ENCODE results near the gene IL12RB2. TPM values are rescaled to one million over a fixed set of nuclear protein-coding genes. Genes with fewer than 3 reads are reported as not detected.
A peak's percentile ranks its signal among the peaks of the same experiment; 100 is the strongest.

Gene IL12RB2
- total RNA-seq, 1 experiment from 2014 or later, result not detected

DNA sequence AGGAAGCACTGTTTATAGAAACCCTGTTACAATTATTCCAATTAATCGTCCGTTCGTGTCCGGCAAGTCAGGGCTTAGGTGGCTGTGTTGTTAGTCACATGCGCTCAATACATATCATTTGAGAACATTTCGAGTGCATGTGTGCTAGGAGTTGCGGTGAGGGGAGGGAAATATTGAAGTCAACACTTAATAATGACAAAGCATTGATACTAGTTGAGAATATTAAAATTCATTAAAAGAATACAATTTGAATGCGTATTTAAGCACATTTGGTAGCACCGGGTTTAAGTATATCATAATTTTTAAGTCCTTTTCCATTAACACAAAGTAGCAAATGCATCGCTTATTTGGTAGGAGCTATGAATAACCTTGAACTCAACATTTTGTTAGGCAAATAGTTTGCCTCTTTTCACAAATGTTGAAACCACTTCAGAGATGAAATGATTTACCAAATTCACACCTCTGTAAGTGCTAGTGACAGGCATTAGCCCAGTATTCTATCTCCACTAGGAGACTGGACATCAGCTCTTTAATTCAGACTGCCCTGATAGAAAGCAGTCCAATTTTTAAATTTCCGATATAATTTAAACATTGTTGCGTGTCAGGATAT, 123.6 kb downstream of the IL12RB2 start:
- H3K9me2 ChIP-seq (replicated peaks; ENCODE audit: low read length), result no peaks in the 10 kb centered on the region

GRCh38 chr1:67431869-67432578, 124.4 kb downstream of the IL12RB2 start:
- Histone ChIP-seq H2AFZ (ENCODE audit: low read length) (peak overlapping the region; percentile 82; the same call in 1 of the 2 replicates), H3K4me3 (ENCODE audit: low read length) (no peak overlapping the region; the same call in 1 of the 2 replicates), H3K27ac (ENCODE audit: low read length) (no peak overlapping the region), H3F3A (ENCODE audit: low read length, unreplicated experiment) (no peaks in the 10 kb centered on the region), H4K20me1 (ENCODE audit: low read length) (peaks cover 26% of the 10 kb centered on the region), H3K36me3 (ENCODE audit: low read depth, low read length) (peaks cover 19% of the 10 kb centered on the region), H3K9me2 (replicated peaks; ENCODE audit: low read length) (no peaks in the 10 kb centered on the region), H3K9ac (ENCODE audit: low read length) (no peak overlapping the region), H3K4me2 (ENCODE audit: low read length) (peak overlapping the region; percentile 89), H3K4me1 (ENCODE audit: insufficient read depth, low read length) (peaks cover 10% of the 10 kb centered on the region), H3K79me2 (ENCODE audit: low read length) (peaks cover 32% of the 10 kb centered on the region), H3K9me3 (ENCODE audit: low read length) (no peaks in the 10 kb centered on the region), H3K27me3 (ENCODE audit: low read length) (no peaks in the 10 kb centered on the region)
- TF ChIP-seq EZH2phosphoT487 (IDR thresholded peaks at IDR 0.05; ENCODE audit: borderline replicate concordance, low read length) (no peak), EZH2 (IDR thresholded peaks at IDR 0.05; ENCODE audit: low read length, unreplicated experiment) (no peak)
- TF ChIP-seq, protein P1, sequence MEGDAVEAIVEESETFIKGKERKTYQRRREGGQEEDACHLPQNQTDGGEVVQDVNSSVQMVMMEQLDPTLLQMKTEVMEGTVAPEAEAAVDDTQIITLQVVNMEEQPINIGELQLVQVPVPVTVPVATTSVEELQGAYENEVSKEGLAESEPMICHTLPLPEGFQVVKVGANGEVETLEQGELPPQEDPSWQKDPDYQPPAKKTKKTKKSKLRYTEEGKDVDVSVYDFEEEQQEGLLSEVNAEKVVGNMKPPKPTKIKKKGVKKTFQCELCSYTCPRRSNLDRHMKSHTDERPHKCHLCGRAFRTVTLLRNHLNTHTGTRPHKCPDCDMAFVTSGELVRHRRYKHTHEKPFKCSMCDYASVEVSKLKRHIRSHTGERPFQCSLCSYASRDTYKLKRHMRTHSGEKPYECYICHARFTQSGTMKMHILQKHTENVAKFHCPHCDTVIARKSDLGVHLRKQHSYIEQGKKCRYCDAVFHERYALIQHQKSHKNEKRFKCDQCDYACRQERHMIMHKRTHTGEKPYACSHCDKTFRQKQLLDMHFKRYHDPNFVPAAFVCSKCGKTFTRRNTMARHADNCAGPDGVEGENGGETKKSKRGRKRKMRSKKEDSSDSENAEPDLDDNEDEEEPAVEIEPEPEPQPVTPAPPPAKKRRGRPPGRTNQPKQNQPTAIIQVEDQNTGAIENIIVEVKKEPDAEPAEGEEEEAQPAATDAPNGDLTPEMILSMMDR (conservative IDR thresholded peaks at IDR 0.05; ENCODE audit: low read depth, low read length), result no peak
- ATAC-seq (no peak), DNase-seq (no peak)
- intact Hi-C loops (cut with micrococcal nuclease), result loop anchor here (2.0 to 5.0 kb wide), 3 partner anchors 45 to 377 kb away; partner anchors contain the start of gene SLC35D1
- no TSS peak for BruUV-seq (replicated peaks)
- ChIA-PET POLR2A (ENCODE audit: unreplicated experiment) (no interaction called here), CTCF (no interaction called here)

More for the DNA sequence above, 123.6 kb downstream of the IL12RB2 start:
- peak overlapping the region; percentile 93 for H3K4me3 ChIP-seq (ENCODE audit: low read length)
- no peaks in the 10 kb centered on the region for H3K27me3 ChIP-seq (ENCODE audit: low read length)
- H3K36me3 ChIP-seq (ENCODE audit: low read depth, low read length), result peaks cover 21% of the 10 kb centered on the region
- ChIA-PET POLR2A (ENCODE audit: unreplicated experiment) (no interaction called here), CTCF (no interaction called here)
- peak overlapping the region; percentile 71 for H3K27ac ChIP-seq (ENCODE audit: low read length)
- ATAC-seq (no peak), DNase-seq (no peak)
- H4K20me1 ChIP-seq (ENCODE audit: low read length), result peaks cover 34% of the 10 kb centered on the region
- H3K9ac ChIP-seq (ENCODE audit: low read length), result peak overlapping the region; percentile 99
- H3F3A ChIP-seq (ENCODE audit: low read length, unreplicated experiment), result no peaks in the 10 kb centered on the region
- TF ChIP-seq, protein P1 (conservative IDR thresholded peaks at IDR 0.05; ENCODE audit: low read depth, low read length), result no peak
- TF ChIP-seq EZH2 (IDR thresholded peaks at IDR 0.05; ENCODE audit: low read length, unreplicated experiment) (no peak), EZH2phosphoT487 (IDR thresholded peaks at IDR 0.05; ENCODE audit: borderline replicate concordance, low read length) (no peak)
- H3K4me1 ChIP-seq (ENCODE audit: insufficient read depth, low read length), result peaks cover 16% of the 10 kb centered on the region
- no peaks in the 10 kb centered on the region for H3K9me3 ChIP-seq (ENCODE audit: low read length)
- intact Hi-C loops (cut with micrococcal nuclease), result loop anchor here (2.0 to 5.0 kb wide), 3 partner anchors 46 to 376 kb away; partner anchors contain the start of gene SLC35D1
- peaks cover 40% of the 10 kb centered on the region for H3K79me2 ChIP-seq (ENCODE audit: low read length)
- BruUV-seq (replicated peaks), result no TSS peak
- H3K4me2 ChIP-seq (ENCODE audit: low read length), result peak overlapping the region; percentile 89
- H2AFZ ChIP-seq (ENCODE audit: low read length), result peak overlapping the region; percentile 82

DNA sequence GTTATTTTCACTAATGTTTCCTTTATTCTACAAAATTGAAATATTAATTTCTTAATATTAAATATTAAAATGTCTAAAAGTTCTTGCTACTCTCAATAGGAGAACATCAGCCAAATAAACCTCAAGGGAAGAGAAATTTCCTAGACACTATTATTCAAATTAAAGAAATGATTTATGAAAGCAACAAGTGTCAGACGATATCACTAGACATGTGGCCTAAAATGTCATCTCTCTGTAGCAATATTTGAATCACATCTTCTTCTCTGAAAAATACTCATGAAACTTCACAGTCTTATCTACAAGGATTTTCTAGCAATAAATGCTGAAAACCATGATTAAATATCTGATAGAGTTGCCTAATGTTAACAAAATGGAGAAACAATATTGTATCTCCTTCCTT, 125.1 kb downstream of the IL12RB2 start:
- Histone ChIP-seq H3K9me2 (replicated peaks; ENCODE audit: low read length) (no peaks in the 10 kb centered on the region), H3K36me3 (ENCODE audit: low read depth, low read length) (peaks cover 16% of the 10 kb centered on the region), H2AFZ (ENCODE audit: low read length) (no peak overlapping the region), H3K79me2 (ENCODE audit: low read length) (peaks cover 25% of the 10 kb centered on the region), H3F3A (ENCODE audit: low read length, unreplicated experiment) (no peaks in the 10 kb centered on the region), H4K20me1 (ENCODE audit: low read length) (peaks cover 19% of the 10 kb centered on the region), H3K4me1 (ENCODE audit: insufficient read depth, low read length) (peaks cover 7% of the 10 kb centered on the region), H3K9me3 (ENCODE audit: low read length) (no peaks in the 10 kb centered on the region), H3K4me3 (ENCODE audit: low read length) (no peak overlapping the region), H3K9ac (ENCODE audit: low read length) (no peak overlapping the region), H3K4me2 (ENCODE audit: low read length) (no peak overlapping the region), H3K27me3 (ENCODE audit: low read length) (no peaks in the 10 kb centered on the region), H3K27ac (ENCODE audit: low read length) (no peak overlapping the region)
- no peak for DNase-seq
- TF ChIP-seq EZH2phosphoT487 (IDR thresholded peaks at IDR 0.05; ENCODE audit: borderline replicate concordance, low read length) (no peak), EZH2 (IDR thresholded peaks at IDR 0.05; ENCODE audit: low read length, unreplicated experiment) (no peak)
- TF ChIP-seq, protein P1 (conservative IDR thresholded peaks at IDR 0.05; ENCODE audit: low read depth, low read length), result no peak
- ChIA-PET CTCF (no interaction called here), POLR2A (ENCODE audit: unreplicated experiment) (no interaction called here)
- no peak for ATAC-seq
- intact Hi-C loops (cut with micrococcal nuclease), result loop anchor here (5.0 kb wide), 1 partner anchor 45 kb away; no protein-coding TSS in a partner anchor
- no TSS peak for BruUV-seq (replicated peaks)
